ENCODE results near the gene LINGO1.

- no peak for TF ChIP-seq POLR2A (IDR thresholded peaks at IDR 0.05)
- TF ChIP-seq EP300 (IDR thresholded peaks at IDR 0.05): no peak
Observed at GRCh38 chr15:77666296-77666660, 33.6 kb upstream of the LINGO1 start.

All from ovary (tissue), 1 donor.